BLaER1 treated with 17β-estradiol and CSF1 and Interleukin-3, amounts not matched to agents 10 nM and 100 nM (cell line): ENCODE measurements around the gene PANX1.

ENCODE experiments used
- H3K27ac ChIP-seq, 11 experiments: shearing (Covaris generic); formaldehyde crosslinking; 2 replicates each; pipeline ENCODE4 v1.8.1; 2022
- H3K27me3 ChIP-seq, 11 experiments: shearing (Covaris generic); formaldehyde crosslinking; 2 replicates each; pipeline ENCODE4 v1.8.1; 2022
- H3K36me3 ChIP-seq, 11 experiments: shearing (Covaris generic); formaldehyde crosslinking; 2 replicates each; pipeline ENCODE4 v1.8.1; 2022
- H3K4me1 ChIP-seq, 10 experiments: shearing (Covaris generic); formaldehyde crosslinking; 2 replicates each; pipeline ENCODE4 v1.8.1; 2022
- H3K4me2 ChIP-seq, 11 experiments: shearing (Covaris generic); formaldehyde crosslinking; 2 replicates each; pipeline ENCODE4 v1.8.1; 2022
- H3K4me3 ChIP-seq, 10 experiments: shearing (Covaris generic); formaldehyde crosslinking; 2 replicates each; pipeline ENCODE4 v1.8.1; 2022
- H3K9ac ChIP-seq, 11 experiments: shearing (Covaris generic); formaldehyde crosslinking; 2 replicates each; pipeline ENCODE4 v1.8.1; 2022
- H3K9me3 ChIP-seq, 11 experiments: shearing (Covaris generic); formaldehyde crosslinking; replicated peaks in 1 of 11; 2 replicates each; pipeline ENCODE4 v1.8.1; 2022
- H4K20me1 ChIP-seq, 11 experiments: shearing (Covaris generic); formaldehyde crosslinking; 2 replicates each; pipeline ENCODE4 v1.8.1; 2022
- Cebpa-rat ChIP-seq, 11 experiments: shearing (Covaris generic); IDR thresholded peaks; 2 replicates each; pipeline ENCODE4 v1.8.1; 2022

PANX1 gene

GRCh38 chr11:94128746-94129511, at the start of gene PANX1:
Gene PANX1 (plus strand): TSS chr11:94128841. CDS start chr11:94129313, 472 bp downstream.
- TF ChIP-seq Cebpa-rat (IDR thresholded peaks at IDR 0.05), result no peak
- Histone ChIP-seq H3K27me3 (no peaks in the 10 kb centered on the region), H3K36me3 (peaks cover 0 to 3% (median 0%) of the 10 kb centered on the region in 11 experiments; a peak in 4 of 22 replicates), H4K20me1 (peaks cover 0 to 46% (median 37%) of the 10 kb centered on the region in 11 experiments; a peak in 19 of 22 replicates), H3K4me3 (peak within 1 kb of the TSS; percentile 75 to 95 (median 85)), H3K4me2 (peak within 1 kb of the TSS; percentile 86 to 96 (median 90)), H3K9me3 (peaks cover 10 to 23% (median 20%) of the 10 kb centered on the region in 11 experiments; a peak in 20 of 22 replicates), H3K4me1 (peaks cover 54 to 61% (median 58%) of the 10 kb centered on the region in 10 experiments), H3K9ac (peak within 1 kb of the TSS; percentile 83 to 96 (median 92)), H3K27ac (peak within 1 kb of the TSS; percentile 72 to 94 (median 92))

DNA sequence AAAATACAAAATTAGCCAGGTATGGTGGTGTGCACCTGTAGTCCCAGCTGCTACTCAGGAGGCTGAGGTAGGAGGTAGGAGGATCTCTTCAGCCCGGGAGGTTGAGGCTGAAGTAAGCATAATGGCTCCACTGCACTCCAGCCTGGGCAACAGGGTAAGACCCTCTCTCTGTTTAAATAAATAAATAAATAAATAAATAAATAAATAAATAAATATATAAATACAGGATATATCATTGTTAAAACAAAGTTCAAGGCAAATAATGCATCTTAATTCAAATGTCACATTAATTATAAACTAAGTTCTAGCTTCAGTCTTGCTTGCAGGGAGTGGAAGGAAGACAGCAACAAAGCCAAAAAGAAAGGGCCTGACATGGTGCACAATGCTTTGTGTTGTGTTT, 44.5 kb upstream of the PANX1 start:
- Histone ChIP-seq H3K27ac (no peak overlapping the region), H3K36me3 (no peaks in the 10 kb centered on the region), H3K9me3 (peaks cover 0 to 4% (median 0%) of the 10 kb centered on the region in 11 experiments; a peak in 1 of 22 replicates), H3K4me3 (no peak overlapping the region), H3K27me3 (no peaks in the 10 kb centered on the region), H3K4me2 (no peak overlapping the region), H4K20me1 (no peaks in the 10 kb centered on the region), H3K4me1 (no peaks in the 10 kb centered on the region), H3K9ac (no peak overlapping the region)
- TF ChIP-seq Cebpa-rat (IDR thresholded peaks at IDR 0.05), result no peak

DNA sequence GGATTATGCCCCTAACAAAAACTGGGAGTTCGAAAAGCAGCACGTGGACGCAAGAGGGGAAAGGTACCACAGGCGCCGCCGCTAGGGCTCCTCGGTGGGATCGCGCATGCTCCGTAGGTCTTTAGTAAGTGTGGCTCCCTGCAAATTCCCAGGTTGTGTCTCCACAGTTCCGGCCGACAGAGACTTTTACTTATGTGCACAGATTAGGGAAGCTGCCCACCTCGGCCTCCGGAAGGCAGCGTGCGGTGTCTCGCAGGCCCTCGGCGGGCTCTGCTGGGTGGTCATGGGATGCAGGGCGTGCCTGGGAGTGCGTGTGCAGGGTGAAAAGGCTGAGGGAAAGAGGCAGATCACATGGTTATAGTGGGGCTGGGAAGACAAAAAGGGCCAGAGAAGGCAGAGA, 39.7 kb upstream of the PANX1 start:
- Histone ChIP-seq H3K4me2 (no peak overlapping the region), H4K20me1 (no peaks in the 10 kb centered on the region), H3K4me3 (no peak overlapping the region), H3K9me3 (no peaks in the 10 kb centered on the region; a peak in 1 of 22 replicates), H3K9ac (no peak overlapping the region), H3K4me1 (no peaks in the 10 kb centered on the region), H3K27me3 (no peaks in the 10 kb centered on the region), H3K36me3 (no peaks in the 10 kb centered on the region), H3K27ac (no peak overlapping the region)
- TF ChIP-seq Cebpa-rat (IDR thresholded peaks at IDR 0.05), result no peak

DNA sequence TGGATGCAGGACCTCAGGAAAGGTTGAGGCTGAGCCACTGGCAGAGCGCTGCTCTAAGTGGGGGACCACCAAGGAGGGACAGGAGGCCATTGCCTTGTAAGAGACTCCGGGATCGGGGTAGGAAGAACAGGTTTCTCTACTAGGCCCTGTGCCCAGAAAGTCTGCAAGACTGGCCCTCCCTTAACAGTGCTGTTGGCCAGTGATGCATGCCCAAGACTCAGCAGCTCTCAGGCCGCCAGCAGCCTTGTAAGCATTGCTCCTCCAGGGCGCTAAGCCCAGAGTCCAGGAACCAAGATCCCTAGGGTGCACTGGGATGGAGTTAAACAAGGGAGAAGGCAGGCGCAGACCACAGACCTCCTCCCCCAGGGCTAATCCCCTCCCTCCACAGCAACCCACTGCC, 39.3 kb upstream of the PANX1 start:
- no peaks in the 10 kb centered on the region for H3K36me3 ChIP-seq
- no peak for TF ChIP-seq Cebpa-rat (IDR thresholded peaks at IDR 0.05)

GRCh38 chr11:94090401-94090800, 38.2 kb upstream of the PANX1 start:
- H4K20me1 ChIP-seq, result no peaks in the 10 kb centered on the region
- H3K36me3 ChIP-seq, result no peaks in the 10 kb centered on the region
- no peak overlapping the region for H3K4me3 ChIP-seq
- no peaks in the 10 kb centered on the region for H3K27me3 ChIP-seq
- TF ChIP-seq Cebpa-rat (IDR thresholded peaks at IDR 0.05), result no peak
- H3K4me1 ChIP-seq, result no peaks in the 10 kb centered on the region
- no peak overlapping the region for H3K9ac ChIP-seq
- no peak overlapping the region for H3K4me2 ChIP-seq
- no peaks in the 10 kb centered on the region; a peak in 1 of 22 replicates for H3K9me3 ChIP-seq
- H3K27ac ChIP-seq, result no peak overlapping the region

More for the DNA sequence above, 39.3 kb upstream of the PANX1 start:
- H3K4me3 ChIP-seq, result no peak overlapping the region
- no peak overlapping the region for H3K9ac ChIP-seq
- H4K20me1 ChIP-seq, result no peaks in the 10 kb centered on the region
- H3K9me3 ChIP-seq, result no peaks in the 10 kb centered on the region; a peak in 1 of 22 replicates
- H3K4me1 ChIP-seq, result no peaks in the 10 kb centered on the region
- H3K4me2 ChIP-seq, result no peak overlapping the region
- H3K27me3 ChIP-seq, result no peaks in the 10 kb centered on the region
- H3K27ac ChIP-seq, result no peak overlapping the region

DNA sequence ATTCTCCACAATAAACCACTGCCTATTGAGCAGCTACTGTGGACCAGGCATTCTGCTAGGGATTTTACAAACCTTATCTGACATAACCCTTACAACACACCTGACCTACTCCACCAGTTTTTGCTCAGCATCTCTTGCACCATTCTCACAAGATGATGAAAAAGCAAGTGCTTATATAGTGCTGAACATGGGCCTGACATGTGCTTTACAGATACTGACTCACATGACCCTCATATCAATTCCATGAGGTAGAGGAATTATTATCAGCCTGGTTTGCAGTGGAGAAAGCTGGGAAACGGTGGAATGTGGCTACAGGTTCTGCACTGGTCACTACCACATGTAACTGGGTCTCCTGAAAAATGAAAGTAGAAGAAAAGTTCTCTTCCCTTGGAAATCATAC, 37.5 kb upstream of the PANX1 start:
- Histone ChIP-seq H3K9ac (no peak overlapping the region), H3K4me2 (no peak overlapping the region), H4K20me1 (no peaks in the 10 kb centered on the region), H3K4me1 (no peaks in the 10 kb centered on the region), H3K27me3 (no peaks in the 10 kb centered on the region), H3K4me3 (no peak overlapping the region), H3K27ac (no peak overlapping the region), H3K36me3 (no peaks in the 10 kb centered on the region), H3K9me3 (no peaks in the 10 kb centered on the region; a peak in 1 of 22 replicates)
- no peak for TF ChIP-seq Cebpa-rat (IDR thresholded peaks at IDR 0.05)

DNA sequence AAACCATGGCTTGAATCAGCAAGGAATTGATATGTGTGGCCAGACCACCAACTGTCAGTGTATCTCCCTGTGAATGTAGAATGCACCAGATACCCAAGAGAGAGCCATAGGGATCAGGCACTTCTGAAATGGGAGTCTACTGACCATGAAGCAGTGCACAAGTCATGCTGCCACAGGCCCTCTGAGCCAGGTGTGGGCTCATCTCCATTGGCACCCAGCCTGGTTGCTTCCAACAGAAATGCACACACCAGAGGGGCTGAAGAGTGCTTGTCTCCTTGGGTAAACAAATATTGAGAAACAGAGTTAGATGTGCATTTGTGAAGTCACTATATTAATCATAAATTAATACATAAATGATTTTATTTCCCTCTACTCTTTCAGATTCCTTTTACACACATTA, 28.4 kb upstream of the PANX1 start:
- Histone ChIP-seq H3K27ac (no peak overlapping the region), H3K27me3 (no peaks in the 10 kb centered on the region), H3K4me3 (no peak overlapping the region), H3K36me3 (no peaks in the 10 kb centered on the region), H3K4me1 (no peaks in the 10 kb centered on the region), H3K4me2 (no peak overlapping the region), H3K9ac (no peak overlapping the region), H4K20me1 (no peaks in the 10 kb centered on the region), H3K9me3 (no peaks in the 10 kb centered on the region)
- TF ChIP-seq Cebpa-rat (IDR thresholded peaks at IDR 0.05), result no peak

DNA sequence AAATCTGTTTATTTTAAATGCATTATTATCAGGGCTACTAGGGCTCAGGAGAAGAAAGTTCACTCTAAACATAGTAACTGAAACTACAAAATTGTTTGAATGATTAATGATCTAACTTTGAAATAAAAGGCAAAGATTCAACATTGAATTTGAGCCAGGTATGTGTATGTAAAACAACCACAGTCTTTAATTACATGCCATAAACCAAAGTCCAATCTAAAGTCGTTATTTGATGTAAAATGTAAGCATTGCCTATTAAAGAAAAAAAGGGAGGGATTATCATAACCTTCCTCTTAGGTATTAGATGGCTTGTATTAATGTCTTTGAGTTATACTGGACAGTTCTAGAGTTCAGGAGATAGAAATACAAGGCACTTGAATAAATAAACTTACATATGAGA, 25.2 kb upstream of the PANX1 start:
- Histone ChIP-seq H3K4me1 (no peaks in the 10 kb centered on the region), H3K27ac (no peak overlapping the region), H3K4me3 (no peak overlapping the region), H3K36me3 (no peaks in the 10 kb centered on the region), H3K4me2 (no peak overlapping the region), H4K20me1 (no peaks in the 10 kb centered on the region), H3K9ac (no peak overlapping the region), H3K27me3 (no peaks in the 10 kb centered on the region), H3K9me3 (no peaks in the 10 kb centered on the region)
- no peak for TF ChIP-seq Cebpa-rat (IDR thresholded peaks at IDR 0.05)

- no peaks in the 10 kb centered on the region for H3K36me3 ChIP-seq
- no peaks in the 10 kb centered on the region for H3K27me3 ChIP-seq
- H3K4me1 ChIP-seq, result no peaks in the 10 kb centered on the region
- no peak overlapping the region for H3K9ac ChIP-seq
- no peaks in the 10 kb centered on the region for H4K20me1 ChIP-seq
- TF ChIP-seq Cebpa-rat (IDR thresholded peaks at IDR 0.05), result no peak
- no peak overlapping the region for H3K27ac ChIP-seq
- H3K9me3 ChIP-seq, result no peaks in the 10 kb centered on the region
- H3K4me2 ChIP-seq, result no peak overlapping the region
- no peak overlapping the region for H3K4me3 ChIP-seq
Observed at GRCh38 chr11:94104734-94105133, 23.9 kb upstream of the PANX1 start.

- H3K4me3 ChIP-seq, result no peak overlapping the region
- no peaks in the 10 kb centered on the region for H3K9me3 ChIP-seq
- H3K4me1 ChIP-seq, result no peaks in the 10 kb centered on the region
- no peaks in the 10 kb centered on the region for H4K20me1 ChIP-seq
- H3K4me2 ChIP-seq, result no peak overlapping the region
- H3K27ac ChIP-seq, result no peak overlapping the region
- no peaks in the 10 kb centered on the region for H3K27me3 ChIP-seq
- H3K9ac ChIP-seq, result no peak overlapping the region
- H3K36me3 ChIP-seq, result no peaks in the 10 kb centered on the region
- no peak for TF ChIP-seq Cebpa-rat (IDR thresholded peaks at IDR 0.05)
Observed at GRCh38 chr11:94106716-94107115, 21.9 kb upstream of the PANX1 start.
